Hematopoietic multipotent progenitor cell treated with erythropoietin and hydrocortisone succinate and interleukin-3 and kit ligand, for 4 days (in vitro differentiated cells): ENCODE measurements around the gene PRICKLE1.
A peak's percentile ranks its signal among the peaks of the same experiment; 100 is the strongest.

ENCODE experiments used
- DNase-seq: peaks from one replicate; pipeline ENCODE4 v3.0.0-alpha.2; 2015

The PRICKLE1 gene

GRCh38 chr12:42444192-42444943 lies 145.2 kb downstream of the PRICKLE1 start:
- no peak for DNase-seq

- DNase-seq: peak; percentile 20
Measured at GRCh38 chr12:42442888-42443287, 146.7 kb downstream of the PRICKLE1 start.

GRCh38 chr12:42442311-42442759 lies 147.2 kb downstream of the PRICKLE1 start:
- no peak for DNase-seq

GRCh38 chr12:42440608-42441007 lies 148.9 kb downstream of the PRICKLE1 start:
- no peak for DNase-seq

GRCh38 chr12:42432517-42433140 lies 156.9 kb downstream of the PRICKLE1 start:
- no peak for DNase-seq

- no peak for DNase-seq
Measured at GRCh38 chr12:42428850-42429249, 160.7 kb downstream of the PRICKLE1 start.

GRCh38 chr12:42426746-42427145 lies 162.8 kb downstream of the PRICKLE1 start:
- DNase-seq: peak; percentile 43

GRCh38 chr12:42422785-42423184 lies 166.8 kb downstream of the PRICKLE1 start:
- DNase-seq: peak; percentile 10

- peak; percentile 65 for DNase-seq
Measured at GRCh38 chr12:42421844-42422779, 167.4 kb downstream of the PRICKLE1 start.

GRCh38 chr12:42420395-42420794 lies 169.2 kb downstream of the PRICKLE1 start:
- peak; percentile 51 for DNase-seq

GRCh38 chr12:42410340-42410739 lies 179.2 kb downstream of the PRICKLE1 start:
- DNase-seq: no peak

- no peak for DNase-seq
Measured at GRCh38 chr12:42409471-42409870, 180.1 kb downstream of the PRICKLE1 start.

GRCh38 chr12:42407306-42407705 lies 182.2 kb downstream of the PRICKLE1 start:
- no peak for DNase-seq
